Measurements from ENCODE around the gene SMIM1. TPM values are rescaled to one million over a fixed set of nuclear protein-coding genes. Genes with fewer than 3 reads are reported as not detected.
"Not testable (repeated sequence)": the region's sequence is repeated elsewhere in the genome, so short reads cannot be mapped to it uniquely, and the experiment has no call there.

Gene SMIM1, protein sequence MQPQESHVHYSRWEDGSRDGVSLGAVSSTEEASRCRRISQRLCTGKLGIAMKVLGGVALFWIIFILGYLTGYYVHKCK
- not detected for total RNA-seq
- 7.7 TPM for polyA plus RNA-seq

DNA sequence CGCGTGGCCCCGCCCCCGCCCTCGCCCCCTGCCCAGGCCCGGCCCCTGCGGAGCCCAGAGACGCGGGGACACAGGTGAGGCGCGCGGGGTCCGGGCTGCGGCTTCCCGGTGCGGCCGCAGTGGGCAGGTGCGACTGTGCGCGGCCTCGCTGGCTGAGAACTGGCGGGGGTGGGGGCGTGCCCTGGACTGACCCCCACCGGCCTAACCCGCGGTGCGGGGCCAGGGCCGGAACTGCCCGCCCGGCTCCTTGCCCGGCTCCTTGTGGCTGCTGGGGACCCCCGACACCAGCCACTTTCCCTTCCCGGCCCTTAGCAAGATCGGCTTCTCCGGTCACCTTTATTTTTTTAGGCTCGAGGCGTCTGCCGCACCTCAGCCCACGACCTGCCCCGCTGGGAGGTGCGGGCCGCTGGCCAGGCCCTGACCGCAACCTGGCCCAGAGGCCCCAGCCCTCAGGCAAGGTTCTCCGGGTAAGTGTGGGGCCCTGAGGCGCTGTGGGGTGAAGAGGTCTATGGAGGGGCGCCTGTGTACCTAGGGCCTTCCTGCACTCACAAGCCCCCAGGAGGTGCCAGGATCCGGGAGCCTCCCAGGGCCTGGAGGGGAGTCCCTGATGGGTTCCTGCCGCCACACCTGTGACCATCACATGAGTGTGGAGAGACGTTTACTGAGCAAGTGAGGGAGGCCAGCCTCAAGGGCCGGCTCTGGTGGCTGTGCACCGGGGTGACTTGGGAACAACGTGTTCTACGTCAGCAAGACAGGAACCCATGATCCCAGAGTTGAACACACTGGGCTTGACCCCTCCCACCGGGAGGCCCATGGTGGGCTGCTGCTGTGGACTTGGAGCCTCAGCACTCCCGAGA lies at the start of gene SMIM1:
Gene SMIM1 (plus strand): TSS at position 35 of the 857 bp plus-strand sequence. CDS start 2,625 bp downstream, outside the sequence.
- Histone ChIP-seq H3K4me1 (ENCODE audit: insufficient read depth) (no peaks in the 10 kb centered on the region), H3K36me3 (ENCODE audit: insufficient read depth) (no peaks in the 10 kb centered on the region), H3K4me3 (ENCODE audit: low read depth, low read length) (peak within 1 kb of the TSS; percentile 53), H3K27ac (ENCODE audit: low read depth) (no peak within 1 kb of the TSS)
- 16% methylated on average over 55 of the region's 55 CpGs for WGBS
- no peak for DNase-seq (ENCODE audit: extremely low spot score)

DNA sequence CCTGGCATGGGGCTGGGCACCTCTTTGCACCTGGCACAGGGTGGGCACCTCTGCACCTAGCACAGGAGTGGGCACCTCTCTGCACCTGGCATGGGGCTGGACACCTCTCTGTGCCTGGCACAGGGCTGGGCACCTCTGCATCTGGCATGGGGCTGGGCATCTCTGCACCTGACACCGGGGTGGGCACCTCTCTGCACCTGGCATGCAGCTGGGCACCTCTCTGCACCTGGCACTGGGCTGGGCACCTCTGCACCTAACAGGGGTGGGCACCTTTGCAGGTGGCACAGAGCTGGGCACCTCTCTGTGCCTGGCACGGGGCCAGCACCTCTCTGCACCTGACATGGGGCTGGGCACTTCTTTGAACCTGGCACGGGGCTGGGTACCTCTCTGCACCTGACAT lies 49.7 kb upstream of the SMIM1 start:
- Histone ChIP-seq H3K36me3 (ENCODE audit: insufficient read depth) (no peaks in the 10 kb centered on the region), H3K4me3 (ENCODE audit: low read depth, low read length) (no peak overlapping the region), H3K4me1 (ENCODE audit: insufficient read depth) (no peaks in the 10 kb centered on the region), H3K27ac (ENCODE audit: low read depth) (no peak overlapping the region)
- WGBS, result 71% methylated on average over 3 of the region's 3 CpGs
- DNase-seq (ENCODE audit: extremely low spot score), result no peak

DNA sequence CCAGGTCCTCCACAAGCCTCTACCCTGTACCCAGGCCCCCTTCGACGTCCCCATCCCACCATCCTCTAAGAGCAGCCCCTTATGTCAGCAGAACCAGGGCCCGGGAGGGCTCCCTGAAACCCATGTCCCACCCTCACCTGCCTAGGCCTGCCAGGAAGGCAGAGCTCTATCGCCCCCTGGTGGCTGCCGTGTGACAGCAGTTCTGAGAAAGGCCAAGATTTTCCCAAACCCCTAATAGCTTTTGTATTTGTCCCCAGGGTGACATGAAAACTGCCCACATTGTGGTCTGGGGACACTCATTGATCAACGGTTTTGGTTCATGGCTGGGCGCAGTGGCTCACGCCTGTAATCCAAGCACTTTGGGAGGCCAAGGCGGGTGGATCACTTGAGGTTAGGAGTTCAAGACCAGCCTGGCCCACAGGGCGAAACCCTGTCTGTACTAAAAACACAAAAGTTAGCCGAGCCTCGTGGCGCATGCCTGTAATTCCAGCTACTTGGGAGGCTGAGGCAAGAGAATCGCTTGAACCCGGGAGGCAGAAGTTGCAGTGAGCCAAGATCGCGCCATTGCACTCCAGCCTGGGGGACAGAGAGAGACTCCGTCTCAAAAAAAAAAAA lies 48.0 kb upstream of the SMIM1 start:
- H3K4me3 ChIP-seq (ENCODE audit: low read depth, low read length); H3K36me3 ChIP-seq (ENCODE audit: insufficient read depth); H3K27ac ChIP-seq (ENCODE audit: low read depth); H3K4me1 ChIP-seq (ENCODE audit: insufficient read depth); DNase-seq (ENCODE audit: extremely low spot score): not testable (repeated sequence)
- 39% methylated on average over 18 of the region's 18 CpGs for WGBS

DNA sequence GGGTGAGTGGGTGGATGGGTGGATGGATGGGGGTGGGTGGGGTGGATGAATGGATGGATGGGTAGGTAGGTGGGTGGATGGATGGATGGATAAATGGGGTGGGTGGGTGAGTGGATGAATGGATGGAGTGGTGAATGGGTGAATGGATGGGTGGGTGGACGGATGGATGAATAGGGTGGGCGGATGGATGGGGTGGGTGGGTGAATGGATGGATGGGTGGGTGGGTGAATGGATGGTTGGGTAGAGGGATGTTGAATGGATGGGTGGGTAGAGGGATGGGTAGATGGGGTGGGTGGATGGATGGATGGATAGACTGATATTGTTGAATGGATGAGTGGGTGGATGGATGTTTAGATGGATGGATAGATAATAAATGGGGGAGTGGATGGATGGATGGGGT lies 47.2 kb upstream of the SMIM1 start:
- H3K36me3 ChIP-seq (ENCODE audit: insufficient read depth), result no peaks in the 10 kb centered on the region
- no peak for DNase-seq (ENCODE audit: extremely low spot score)
- H3K4me3 ChIP-seq (ENCODE audit: low read depth, low read length), result no peak overlapping the region
- 95% methylated on average over 2 of the region's 2 CpGs for WGBS
- H3K4me1 ChIP-seq (ENCODE audit: insufficient read depth), result no peaks in the 10 kb centered on the region
- no peak overlapping the region for H3K27ac ChIP-seq (ENCODE audit: low read depth)

DNA sequence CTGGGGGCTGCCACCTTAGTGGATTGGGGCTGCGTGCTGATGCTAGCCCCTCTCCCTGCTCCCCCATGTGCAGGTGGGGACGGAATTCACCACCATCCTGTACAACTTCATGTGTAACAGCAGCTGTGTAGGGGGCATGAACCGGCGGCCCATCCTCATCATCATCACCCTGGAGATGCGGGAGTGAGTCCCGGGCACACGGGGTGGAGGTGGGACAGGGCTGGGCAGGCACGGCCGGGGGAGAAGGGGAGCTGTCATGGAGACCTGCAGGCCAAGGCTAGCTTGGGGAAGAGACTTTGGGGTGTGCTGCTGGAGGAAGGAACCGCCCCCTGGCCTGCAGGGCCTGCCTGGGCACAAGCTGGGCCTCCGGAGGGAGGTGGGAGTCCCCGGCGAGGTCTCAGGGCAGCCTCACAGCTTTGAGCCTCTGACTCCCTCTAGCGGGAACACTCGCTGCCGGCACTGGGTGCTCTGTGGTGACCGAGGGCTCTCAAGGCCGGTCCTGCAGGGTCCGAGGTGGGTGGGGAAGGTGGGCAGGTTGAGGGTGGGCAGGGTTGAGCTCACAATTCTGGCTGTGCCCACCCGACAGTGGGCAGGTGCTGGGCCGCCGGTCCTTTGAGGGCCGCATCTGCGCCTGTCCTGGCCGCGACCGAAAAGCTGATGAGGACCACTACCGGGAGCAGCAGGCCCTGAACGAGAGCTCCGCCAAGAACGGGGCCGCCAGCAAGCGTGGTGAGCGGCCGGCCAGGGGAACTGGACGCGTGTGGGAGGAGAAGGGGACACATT lies 45.3 kb upstream of the SMIM1 start:
- no peak overlapping the region for H3K4me3 ChIP-seq (ENCODE audit: low read depth, low read length)
- no peak for DNase-seq (ENCODE audit: extremely low spot score)

DNA sequence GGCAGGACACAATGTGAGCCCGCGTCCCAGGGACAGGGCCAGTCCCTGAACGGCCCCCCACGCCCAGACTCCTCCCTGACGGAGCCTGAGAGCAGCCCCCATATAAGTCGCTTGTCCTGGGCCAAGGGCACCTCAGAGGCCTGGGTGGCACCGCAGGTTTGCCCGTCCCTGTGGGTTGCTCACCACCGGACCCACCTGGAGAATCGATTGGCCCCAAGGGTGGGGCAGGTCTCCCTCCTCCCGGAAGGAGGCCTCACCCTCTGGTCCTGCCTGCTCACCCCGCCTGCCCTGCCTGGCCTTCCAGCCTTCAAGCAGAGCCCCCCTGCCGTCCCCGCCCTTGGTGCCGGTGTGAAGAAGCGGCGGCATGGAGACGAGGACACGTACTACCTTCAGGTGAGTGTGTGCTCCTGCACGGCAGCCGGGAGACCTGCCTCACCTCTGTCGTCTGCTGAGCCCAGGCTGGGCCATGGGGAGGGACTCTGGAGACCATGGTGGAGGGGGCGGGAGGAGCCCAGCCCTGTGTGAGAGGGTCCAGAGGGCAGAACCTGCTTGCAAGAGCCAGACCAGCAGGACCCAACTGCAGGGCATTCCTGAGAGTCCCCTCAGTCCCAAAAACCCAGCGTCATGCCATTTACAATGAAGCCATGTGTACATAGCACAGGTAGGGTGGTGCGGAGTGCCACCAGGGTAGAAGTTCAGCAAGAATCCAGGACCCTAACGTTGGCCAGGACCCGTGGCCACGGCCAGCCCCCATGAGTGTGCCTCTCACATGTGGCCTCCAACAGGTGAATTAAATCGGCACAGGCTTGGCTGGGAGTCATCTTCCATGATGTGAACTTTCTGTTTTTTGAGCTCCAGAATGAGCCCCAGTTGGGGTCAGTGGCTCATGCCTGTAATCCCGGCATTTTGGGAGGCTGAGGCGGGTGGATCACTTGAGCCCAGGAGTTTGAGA lies 44.4 kb upstream of the SMIM1 start:
- no peaks in the 10 kb centered on the region for H3K4me1 ChIP-seq (ENCODE audit: insufficient read depth)
- DNase-seq (ENCODE audit: extremely low spot score), result no peak
- H3K4me3 ChIP-seq (ENCODE audit: low read depth, low read length), result no peak overlapping the region
- no peaks in the 10 kb centered on the region for H3K36me3 ChIP-seq (ENCODE audit: insufficient read depth)
- H3K27ac ChIP-seq (ENCODE audit: low read depth), result no peak overlapping the region
- WGBS, result 86% methylated on average over 31 of the region's 31 CpGs

More for the DNA sequence above, 45.3 kb upstream of the SMIM1 start:
- no peaks in the 10 kb centered on the region for H3K4me1 ChIP-seq (ENCODE audit: insufficient read depth)
- WGBS, result 50% methylated on average over 37 of the region's 37 CpGs
- H3K27ac ChIP-seq (ENCODE audit: low read depth), result no peak overlapping the region
- no peaks in the 10 kb centered on the region for H3K36me3 ChIP-seq (ENCODE audit: insufficient read depth)

DNA sequence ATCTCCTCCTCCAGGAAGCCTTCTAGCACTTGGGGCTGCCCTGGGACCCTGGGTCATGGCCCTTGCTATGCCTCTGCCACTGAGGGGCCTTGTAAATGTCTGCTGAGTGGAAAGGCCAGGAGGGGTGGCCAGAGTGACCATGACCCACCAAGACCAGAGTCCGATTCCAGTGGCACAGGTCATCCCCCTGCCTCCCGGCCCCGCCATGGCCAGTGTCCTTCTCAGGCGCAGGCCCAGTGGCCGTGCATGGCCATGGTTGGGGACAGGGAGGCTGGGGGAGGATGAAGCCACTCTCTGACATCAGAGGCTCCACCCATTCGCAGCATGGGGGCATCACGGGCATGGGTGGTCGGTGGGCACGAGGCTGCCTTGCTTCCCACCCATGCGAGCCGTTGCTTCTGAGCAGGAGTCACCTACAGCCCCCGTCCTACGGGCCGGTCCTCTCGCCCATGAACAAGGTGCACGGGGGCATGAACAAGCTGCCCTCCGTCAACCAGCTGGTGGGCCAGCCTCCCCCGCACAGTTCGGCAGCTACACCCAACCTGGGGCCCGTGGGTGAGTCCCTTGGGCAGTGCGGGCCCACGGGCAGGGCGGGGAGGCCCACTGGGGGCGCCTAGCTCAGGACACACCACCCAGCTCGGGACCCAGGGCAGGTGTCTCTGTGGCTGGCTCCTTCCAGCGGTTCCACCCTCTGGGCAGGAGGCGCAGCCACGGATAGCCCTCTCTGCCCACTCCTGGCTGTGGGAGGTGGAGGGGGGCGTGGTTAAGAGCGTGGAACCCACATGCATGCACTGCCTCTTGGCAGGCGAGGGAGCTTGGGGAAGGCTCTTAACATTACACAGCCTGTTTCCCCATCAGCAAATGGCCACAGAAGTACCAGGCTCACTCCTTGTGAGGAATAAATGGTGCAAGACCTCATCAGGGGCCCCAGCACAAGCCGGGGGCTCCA lies 42.7 kb upstream of the SMIM1 start:
- H3K4me1 ChIP-seq (ENCODE audit: insufficient read depth), result no peaks in the 10 kb centered on the region
- H3K4me3 ChIP-seq (ENCODE audit: low read depth, low read length), result no peak overlapping the region
- WGBS, result 78% methylated on average over 32 of the region's 32 CpGs
- DNase-seq (ENCODE audit: extremely low spot score), result no peak
- no peaks in the 10 kb centered on the region for H3K36me3 ChIP-seq (ENCODE audit: insufficient read depth)
- H3K27ac ChIP-seq (ENCODE audit: low read depth), result no peak overlapping the region

DNA sequence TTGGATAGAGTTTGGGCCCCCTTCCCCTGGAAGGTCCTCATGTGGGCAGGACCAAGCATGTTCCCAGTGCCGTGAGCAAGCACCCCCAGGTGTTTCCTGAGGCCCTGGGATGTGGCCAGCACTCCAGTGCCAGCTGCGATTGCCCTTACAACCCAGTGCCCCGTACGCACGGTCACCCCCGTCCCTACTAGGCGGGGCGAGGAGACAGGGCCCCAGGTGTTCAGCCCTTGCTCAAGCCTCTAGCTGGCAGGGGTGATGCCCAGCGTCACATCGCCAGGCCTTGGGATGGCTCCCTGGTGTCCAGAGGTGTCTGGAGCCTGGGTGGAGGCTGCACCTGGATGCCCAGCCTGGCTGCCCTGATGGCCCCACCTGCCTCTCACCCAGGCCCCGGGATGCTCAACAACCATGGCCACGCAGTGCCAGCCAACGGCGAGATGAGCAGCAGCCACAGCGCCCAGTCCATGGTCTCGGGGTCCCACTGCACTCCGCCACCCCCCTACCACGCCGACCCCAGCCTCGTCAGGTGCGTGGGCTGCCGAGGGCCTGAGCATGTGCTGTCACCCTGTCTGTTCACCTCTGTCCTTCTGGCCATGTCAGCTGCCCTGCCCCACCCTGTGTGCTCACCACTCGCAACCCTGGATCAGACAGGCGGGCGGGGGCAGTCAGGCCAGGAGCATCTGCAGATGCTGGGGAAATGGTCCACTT lies 41.9 kb upstream of the SMIM1 start:
- no peak overlapping the region for H3K27ac ChIP-seq (ENCODE audit: low read depth)
- no peak for DNase-seq (ENCODE audit: extremely low spot score)
- H3K4me3 ChIP-seq (ENCODE audit: low read depth, low read length), result no peak overlapping the region
- no peaks in the 10 kb centered on the region for H3K36me3 ChIP-seq (ENCODE audit: insufficient read depth)
- WGBS, result 81% methylated on average over 25 of the region's 25 CpGs
- no peaks in the 10 kb centered on the region for H3K4me1 ChIP-seq (ENCODE audit: insufficient read depth)

DNA sequence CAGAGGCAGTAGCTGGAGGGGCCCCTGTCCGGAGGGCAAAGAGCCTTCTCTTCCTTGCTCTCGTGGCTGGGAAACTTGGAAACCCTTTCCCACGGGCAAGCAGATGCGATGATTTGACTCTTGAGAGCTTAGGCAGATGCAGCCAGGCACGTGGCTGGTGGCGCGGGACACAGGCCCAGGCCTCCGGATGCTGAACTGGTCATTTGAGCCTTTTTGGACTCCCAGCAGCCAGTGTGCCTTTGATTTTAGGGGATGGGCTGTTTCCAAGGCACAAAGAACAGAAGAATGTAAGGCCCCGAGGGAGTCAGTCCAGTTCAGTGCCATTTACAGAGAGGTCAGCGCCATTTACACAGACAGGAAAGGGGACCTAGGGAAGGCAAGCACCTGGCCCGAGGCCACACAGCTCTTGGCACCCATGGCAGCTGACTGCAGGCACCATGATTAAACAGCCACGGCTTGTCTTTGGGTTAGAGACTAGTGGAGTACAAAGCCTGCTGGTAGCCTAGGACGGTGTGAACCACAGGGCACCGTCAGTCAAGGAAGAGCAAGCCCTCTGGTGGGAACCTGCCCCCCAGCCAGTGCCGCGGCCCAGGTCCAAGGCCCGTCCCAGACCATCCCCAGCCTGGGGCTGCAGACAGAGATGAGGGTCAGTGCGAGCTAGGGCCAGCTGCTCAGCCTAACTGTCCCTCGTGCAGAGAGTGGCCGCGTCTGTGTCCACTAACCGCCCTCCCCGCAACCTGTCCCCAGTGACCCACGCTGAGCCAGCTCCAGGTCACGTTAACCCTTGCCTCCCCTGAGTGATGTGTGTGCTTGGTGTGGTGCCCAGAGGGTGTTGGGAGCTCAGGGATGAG lies 40.7 kb upstream of the SMIM1 start:
- no peak for DNase-seq (ENCODE audit: extremely low spot score)
- Histone ChIP-seq H3K4me1 (ENCODE audit: insufficient read depth) (no peaks in the 10 kb centered on the region), H3K27ac (ENCODE audit: low read depth) (no peak overlapping the region), H3K36me3 (ENCODE audit: insufficient read depth) (peaks cover 3% of the 10 kb centered on the region), H3K4me3 (ENCODE audit: low read depth, low read length) (no peak overlapping the region)
- 54% methylated on average over 25 of the region's 25 CpGs for WGBS

DNA sequence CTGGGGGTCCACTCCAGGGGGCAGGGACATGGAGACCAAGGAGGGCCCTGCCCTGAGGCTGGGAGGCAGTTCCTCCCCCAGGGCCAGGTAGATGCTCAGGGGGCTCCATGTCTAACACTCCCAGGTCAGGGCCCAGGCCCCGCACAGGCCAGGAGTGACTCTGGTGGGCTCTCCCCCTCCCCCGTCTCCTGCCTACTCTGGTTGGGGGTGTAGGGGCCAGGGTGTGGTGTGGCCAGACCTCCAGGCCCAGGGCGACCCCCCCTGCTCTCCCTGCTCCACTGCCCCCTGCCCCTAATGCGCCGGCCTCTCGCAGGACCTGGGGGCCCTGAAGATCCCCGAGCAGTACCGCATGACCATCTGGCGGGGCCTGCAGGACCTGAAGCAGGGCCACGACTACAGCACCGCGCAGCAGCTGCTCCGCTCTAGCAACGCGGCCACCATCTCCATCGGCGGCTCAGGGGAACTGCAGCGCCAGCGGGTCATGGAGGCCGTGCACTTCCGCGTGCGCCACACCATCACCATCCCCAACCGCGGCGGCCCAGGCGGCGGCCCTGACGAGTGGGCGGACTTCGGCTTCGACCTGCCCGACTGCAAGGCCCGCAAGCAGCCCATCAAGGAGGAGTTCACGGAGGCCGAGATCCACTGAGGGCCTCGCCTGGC lies 40.0 kb upstream of the SMIM1 start:
- DNase-seq (ENCODE audit: extremely low spot score), result no peak
- Histone ChIP-seq H3K4me1 (ENCODE audit: insufficient read depth) (no peaks in the 10 kb centered on the region), H3K36me3 (ENCODE audit: insufficient read depth) (peaks cover 3% of the 10 kb centered on the region), H3K4me3 (ENCODE audit: low read depth, low read length) (no peak overlapping the region), H3K27ac (ENCODE audit: low read depth) (no peak overlapping the region)
- 23% methylated on average over 37 of the region's 37 CpGs for WGBS

Measured in urinary bladder (tissue), 4 donors.